HepG2 (cell line): Measurements from ENCODE around the gene ZFP37. TPM values are rescaled to one million over a fixed set of nuclear protein-coding genes. Genes with fewer than 3 reads are reported as not detected.

Experiments
- AGO1 ChIP-seq: fragments of 200-400 bp; formaldehyde crosslinking; IDR thresholded peaks from 2 replicates; pipeline ENCODE4 v1.6.1; 2017; ENCODE audit warnings: mild to moderate bottlenecking, low read depth, low read length, moderate library complexity; ENCODE audit not compliant: poor library complexity, severe bottlenecking
- BRD4 ChIP-seq: sonication (generic); formaldehyde crosslinking; IDR thresholded peaks from 2 replicates; pipeline ENCODE4 v1.4.0; 2020; ENCODE audit warnings: missing genetic modification reagents
- CEBPB ChIP-seq: IDR thresholded peaks from 2 replicates; pipeline ENCODE4 v1.6.1; 2011; ENCODE audit warnings: low read depth, low read length, improper control_type of control experiment, borderline replicate concordance
- EEA1 ChIP-seq: sonication (generic); formaldehyde crosslinking; IDR thresholded peaks from 2 replicates; pipeline ENCODE4 v1.5.1; 2020; ENCODE audit warnings: mild to moderate bottlenecking, missing genetic modification reagents, borderline replicate concordance
- ELF4 ChIP-seq: sonication (generic); formaldehyde crosslinking; IDR thresholded peaks from 2 replicates; pipeline ENCODE4 v1.5.0; 2020; ENCODE audit warnings: missing genetic modification reagents, mild to moderate bottlenecking, moderate library complexity, borderline replicate concordance
- ETS1 ChIP-seq: sonication (generic); formaldehyde crosslinking; IDR thresholded peaks from 2 replicates; pipeline ENCODE4 v1.4.0; 2020; ENCODE audit warnings: missing genetic modification reagents
- FLYWCH1 ChIP-seq: sonication (generic); formaldehyde crosslinking; IDR thresholded peaks from 2 replicates; pipeline ENCODE4 v1.8.1; 2023; ENCODE audit warnings: mild to moderate bottlenecking, missing genetic modification reagents
- FOSL1 ChIP-seq: sonication (generic); formaldehyde crosslinking; IDR thresholded peaks from 2 replicates; pipeline ENCODE4 v1.9.0; 2021; ENCODE audit warnings: missing genetic modification reagents, borderline replicate concordance
- HDAC1 ChIP-seq: sonication (generic); formaldehyde crosslinking; IDR thresholded peaks from 2 replicates; pipeline ENCODE4 v1.5.1; 2020; ENCODE audit warnings: mild to moderate bottlenecking, missing genetic modification reagents
- IRX3 ChIP-seq: sonication (generic); formaldehyde crosslinking; IDR thresholded peaks from 2 replicates; pipeline ENCODE4 v1.8.1; 2023; ENCODE audit warnings: mild to moderate bottlenecking, low read depth, missing genetic modification reagents, borderline replicate concordance
- JUN ChIP-seq: sonication (generic); formaldehyde crosslinking; IDR thresholded peaks from 2 replicates; pipeline ENCODE4 v1.4.0; 2020; ENCODE audit warnings: mild to moderate bottlenecking, missing genetic modification reagents
- MEF2D ChIP-seq: sonication (generic); formaldehyde crosslinking; IDR thresholded peaks from 2 replicates; pipeline ENCODE4 v1.5.1; 2020; ENCODE audit warnings: mild to moderate bottlenecking, missing genetic modification reagents
- PHB2 ChIP-seq: fragments of 450-650 bp; IDR thresholded peaks from 2 replicates; pipeline ENCODE4 v1.6.1; 2018; ENCODE audit not compliant: partially characterized antibody
- PREB ChIP-seq: sonication (generic); formaldehyde crosslinking; IDR thresholded peaks from 2 replicates; pipeline ENCODE4 v1.4.0; 2020; ENCODE audit warnings: missing genetic modification reagents
- RELA ChIP-seq: sonication (generic); formaldehyde crosslinking; IDR thresholded peaks from 2 replicates; pipeline ENCODE4 v1.4.0; 2020; ENCODE audit warnings: missing genetic modification reagents
- SETDB1 ChIP-seq: sonication (generic); formaldehyde crosslinking; IDR thresholded peaks from 2 replicates; pipeline ENCODE4 v1.5.1; 2020; ENCODE audit warnings: missing genetic modification reagents, mild to moderate bottlenecking, borderline replicate concordance
- SUZ12 ChIP-seq: fragments of 150-350 bp; IDR thresholded peaks from 2 replicates; pipeline ENCODE4 v1.6.1; 2014; ENCODE audit warnings: low read depth, low read length
- ZKSCAN5 ChIP-seq: sonication (generic); formaldehyde crosslinking; IDR thresholded peaks from 2 replicates; pipeline ENCODE4 v1.5.1; 2020; ENCODE audit warnings: mild to moderate bottlenecking, missing genetic modification reagents
- ZNF609 ChIP-seq: sonication (generic); formaldehyde crosslinking; IDR thresholded peaks from 2 replicates; pipeline ENCODE4 v1.4.0; 2020; ENCODE audit warnings: mild to moderate bottlenecking, missing genetic modification reagents, borderline replicate concordance
- ZNF879 ChIP-seq: sonication (generic); formaldehyde crosslinking; IDR thresholded peaks from 2 replicates; pipeline ENCODE4 v1.8.1; 2023; ENCODE audit warnings: missing genetic modification reagents
- polyA plus RNA-seq, 8 experiments: library from polyadenylated mRNA; depleted of rRNA in 3 of 8; stranded (reverse) in 7 of 8; unstranded in 1 of 8; fragments of >200 nt; fragmentation: Illumina TruSeq in 4 of 8; extraction: Trizol in 4 of 8; gene quantifications; 2 replicates each; pipeline versions ENCODE4 v1.2.1 to v1.2.3, GENCODE V29; 2011 to 2016; ENCODE audit warnings: low read depth in 4 of 8, missing spikeins in 1 of 8, mixed read lengths in 1 of 8; ENCODE audit not compliant: insufficient read depth in 1 of 8
- total RNA-seq, 5 experiments: library from RNA; depleted of rRNA; stranded (reverse); fragments of >200 nt; fragmentation: Illumina TruSeq; extraction: Trizol; gene quantifications; 2 replicates each; pipeline ENCODE4 v1.2.3, GENCODE V29; 2016; ENCODE audit warnings: low read depth in 1 of 5

Gene ZFP37
- total and polyA plus RNA-seq, 2 of the 13 experiments (the other 11 are each of a cell fraction or from before 2014, with no cell fraction given) = 1.1 to 3.7 TPM

- TF ChIP-seq BRD4 (CRISPR knock-in tag) (peak; percentile 57; the same call in 1 of the 2 replicates), ZNF879 (CRISPR knock-in tag) (no peak), PREB (CRISPR knock-in tag) (no peak), ZNF609 (CRISPR knock-in tag) (no peak; the same call in 1 of the 2 replicates), IRX3 (CRISPR knock-in tag) (no peak), SUZ12 (no peak), HDAC1 (CRISPR knock-in tag) (peak; percentile 73), EEA1 (CRISPR knock-in tag) (no peak), FOSL1 (CRISPR knock-in tag) (no peak), MEF2D (0 out of 2 replicates have a peak, but pooled peaks have one; percentile 24), RELA (CRISPR knock-in tag) (peak; percentile 79; the same call in 1 of the 2 replicates), CEBPB (no peak), PHB2 (no peak), FLYWCH1 (CRISPR knock-in tag) (no peak), SETDB1 (CRISPR knock-in tag) (no peak), ZKSCAN5 (CRISPR knock-in tag) (no peak), ETS1 (CRISPR knock-in tag) (no peak), JUN (no peak), AGO1 (no peak), ELF4 (CRISPR knock-in tag) (no peak; the same call in 1 of the 2 replicates)
Measured at GRCh38 chr9:113056191-113057106, at the start of gene ZFP37 (continued).
